GM18861 (cell line): ENCODE measurements around the gene GSTM4.
"Not testable (repeated sequence)": the region's sequence is repeated elsewhere in the genome, so short reads cannot be mapped to it uniquely, and the experiment has no call there.

Experiments used
- ATAC-seq: cut with Tn5 transposase; IDR thresholded peaks from one replicate; pipeline ENCODE4 v1.9.1; 2021; ENCODE audit not compliant: unreplicated experiment

The GSTM4 gene

DNA sequence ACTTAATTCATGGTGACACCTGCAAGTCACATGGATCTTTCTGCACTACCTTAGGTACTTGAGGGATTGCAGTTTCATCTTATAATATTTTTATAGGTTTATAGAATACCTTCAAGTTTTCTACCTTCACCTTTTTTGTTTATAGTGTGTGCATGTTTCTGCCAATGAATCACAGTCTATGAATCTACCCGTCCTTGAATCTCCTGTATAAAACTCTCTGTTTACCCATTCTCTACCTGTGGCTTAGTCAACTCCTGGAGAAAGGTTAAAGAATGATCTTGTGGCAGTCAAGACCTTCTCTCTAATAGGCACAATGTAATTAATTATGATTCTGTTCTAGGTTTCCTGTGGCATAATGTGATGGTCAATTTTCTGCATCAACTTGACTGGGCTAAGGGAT lies 8.8 kb downstream of the GSTM4 start:
- no peak for ATAC-seq

DNA sequence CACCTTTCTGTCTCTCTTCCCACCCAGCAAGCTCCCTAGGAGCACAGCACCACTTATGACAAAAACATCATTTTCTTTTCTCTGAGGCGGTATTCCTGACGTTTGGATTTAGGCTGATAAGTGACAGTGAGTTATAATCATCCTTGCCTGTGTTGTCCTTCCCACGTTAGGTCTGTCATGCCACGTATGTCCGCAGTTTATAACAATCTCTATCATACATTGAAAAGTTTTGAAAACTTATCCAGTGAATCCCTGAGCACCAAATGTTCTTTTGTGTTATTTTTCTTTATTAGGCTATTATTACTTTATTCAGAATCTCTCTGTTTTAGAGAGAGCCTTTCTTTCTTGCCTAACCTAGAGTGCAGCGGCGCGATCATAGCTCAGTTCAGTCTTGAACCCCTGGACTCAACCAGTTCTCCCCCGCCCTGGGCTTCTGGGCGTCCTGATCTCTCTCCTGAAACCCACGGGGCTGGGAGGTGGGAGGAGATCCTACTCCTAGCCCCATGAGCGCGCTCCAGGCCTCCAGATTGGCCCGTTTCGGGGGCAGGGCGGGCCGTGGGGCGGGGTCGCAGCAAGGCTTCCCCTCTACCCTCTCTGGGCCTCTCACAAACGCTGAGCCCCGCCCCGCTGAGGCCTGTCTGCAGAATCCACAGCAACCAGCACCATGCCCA lies 11.7 kb downstream of the GSTM4 start, which contains the start of gene GSTM2:
Gene GSTM2 (plus strand): TSS at position 606 of the 671 bp plus-strand sequence. CDS start 59 bp downstream, at position 665.
- peak; percentile 95 for ATAC-seq

DNA sequence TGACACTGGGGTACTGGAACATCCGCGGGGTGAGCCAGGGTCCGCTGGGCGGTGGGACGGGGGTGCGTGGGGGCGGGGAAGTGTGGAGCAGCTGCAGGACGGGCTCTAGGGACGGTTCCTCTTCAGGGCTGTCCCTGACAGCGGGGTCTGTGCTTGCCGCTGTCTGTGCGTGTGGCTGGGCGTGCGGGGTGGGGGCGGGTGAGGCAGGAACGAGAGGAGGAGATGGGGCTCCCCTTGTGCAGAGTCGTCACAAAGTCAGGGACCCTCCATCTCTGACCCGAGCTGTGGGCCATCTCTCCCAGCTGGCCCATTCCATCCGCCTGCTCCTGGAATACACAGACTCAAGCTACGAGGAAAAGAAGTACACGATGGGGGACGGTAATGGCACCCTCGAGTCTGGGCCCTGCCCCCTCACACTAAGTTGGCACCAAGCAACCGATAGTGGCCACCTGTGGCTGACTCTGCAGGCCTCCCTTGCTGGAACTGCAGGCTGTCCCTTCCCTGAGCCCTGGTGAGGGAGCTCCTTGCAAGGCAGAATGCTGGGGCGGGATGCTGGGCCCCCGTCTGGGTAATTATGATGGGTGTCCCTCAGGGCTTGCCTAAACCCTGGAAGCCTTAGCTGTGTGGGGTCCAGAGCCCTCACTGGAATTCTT lies 12.3 kb downstream of the GSTM4 start:
- peak; percentile 10 for ATAC-seq

DNA sequence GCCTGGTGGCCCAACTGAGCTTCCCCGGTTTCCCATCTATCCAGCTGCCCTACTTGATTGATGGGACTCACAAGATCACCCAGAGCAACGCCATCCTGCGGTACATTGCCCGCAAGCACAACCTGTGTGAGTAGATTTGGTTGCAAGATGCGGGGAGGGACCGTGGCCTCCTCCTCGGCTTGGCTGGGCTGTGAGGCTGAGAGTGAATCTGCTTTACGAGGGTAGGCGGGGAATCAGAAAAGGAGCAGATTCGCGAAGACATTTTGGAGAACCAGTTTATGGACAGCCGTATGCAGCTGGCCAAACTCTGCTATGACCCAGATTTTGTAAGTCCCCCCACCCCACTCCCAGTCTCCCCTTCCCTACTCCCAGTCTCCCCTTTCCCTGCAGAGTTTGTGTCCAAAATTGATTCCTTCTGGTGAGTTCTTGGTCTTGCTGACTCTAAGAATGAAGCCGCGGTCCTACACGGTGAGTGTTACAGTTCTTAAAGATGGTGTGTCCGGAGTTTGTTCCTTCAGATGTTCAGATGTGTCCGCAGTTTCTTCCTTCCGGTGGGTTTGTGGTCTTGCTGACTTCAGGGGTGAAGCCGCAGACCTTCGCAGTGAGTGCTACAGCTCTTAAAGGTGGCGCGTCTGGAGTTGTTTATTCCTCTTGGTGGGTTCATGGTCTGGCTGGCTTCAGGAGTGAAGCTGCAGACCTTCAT lies 13.5 kb downstream of the GSTM4 start:
- ATAC-seq, result no peak

DNA sequence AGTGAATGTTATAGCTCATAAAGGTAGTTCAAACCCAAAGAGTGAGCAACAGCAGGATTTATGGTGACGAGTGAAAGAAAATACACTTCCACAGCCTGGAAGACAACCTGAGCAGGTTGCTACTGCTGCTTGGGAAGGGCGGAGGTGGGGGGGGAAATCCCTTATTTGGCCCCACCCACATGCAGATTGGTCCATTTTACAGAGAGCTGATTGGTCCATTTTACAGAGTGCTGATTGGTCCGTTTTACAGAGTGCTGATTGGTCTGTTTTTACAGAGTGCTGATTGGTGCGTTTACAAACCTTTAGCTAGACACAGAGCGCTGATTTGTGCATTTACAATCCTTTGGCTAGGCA lies 14.0 kb downstream of the GSTM4 start:
- ATAC-seq, result not testable (repeated sequence)

DNA sequence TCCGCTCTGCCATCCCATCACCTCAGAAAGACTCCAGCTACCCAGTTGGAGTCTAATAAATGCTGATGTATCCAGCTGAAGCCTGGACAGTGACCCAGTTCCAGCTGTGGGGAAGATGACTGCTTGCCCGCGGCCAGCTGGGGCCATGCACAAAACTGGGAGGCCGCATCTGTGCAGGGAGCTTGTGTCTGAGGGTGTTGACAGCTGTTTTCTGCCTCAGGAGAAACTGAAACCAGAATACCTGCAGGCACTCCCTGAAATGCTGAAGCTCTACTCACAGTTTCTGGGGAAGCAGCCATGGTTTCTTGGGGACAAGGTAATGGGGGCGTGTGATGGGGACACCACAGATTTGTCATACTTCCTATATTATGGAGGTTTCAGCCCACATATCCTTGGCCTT lies 15.2 kb downstream of the GSTM4 start:
- no peak for ATAC-seq

DNA sequence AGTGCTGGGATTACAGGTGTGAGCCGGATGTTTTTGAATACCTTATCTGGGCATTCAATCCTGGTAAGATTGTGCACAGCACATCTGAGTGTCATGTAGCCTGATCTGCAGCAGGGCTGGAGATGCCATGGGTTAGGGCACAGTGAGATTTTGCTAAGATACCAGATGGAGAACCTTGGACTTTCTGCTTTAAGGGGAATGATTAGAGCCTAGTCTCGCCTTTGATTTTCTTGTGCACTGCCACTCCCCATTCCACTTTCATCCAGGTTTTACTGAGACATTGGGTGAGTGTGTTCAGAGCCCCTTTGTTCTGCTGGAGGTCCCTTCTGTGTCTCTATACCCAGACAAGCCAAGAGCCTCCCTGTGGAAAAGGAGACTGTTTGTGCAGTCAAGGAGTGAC lies 18.0 kb downstream of the GSTM4 start:
- ATAC-seq, result not testable (repeated sequence)

DNA sequence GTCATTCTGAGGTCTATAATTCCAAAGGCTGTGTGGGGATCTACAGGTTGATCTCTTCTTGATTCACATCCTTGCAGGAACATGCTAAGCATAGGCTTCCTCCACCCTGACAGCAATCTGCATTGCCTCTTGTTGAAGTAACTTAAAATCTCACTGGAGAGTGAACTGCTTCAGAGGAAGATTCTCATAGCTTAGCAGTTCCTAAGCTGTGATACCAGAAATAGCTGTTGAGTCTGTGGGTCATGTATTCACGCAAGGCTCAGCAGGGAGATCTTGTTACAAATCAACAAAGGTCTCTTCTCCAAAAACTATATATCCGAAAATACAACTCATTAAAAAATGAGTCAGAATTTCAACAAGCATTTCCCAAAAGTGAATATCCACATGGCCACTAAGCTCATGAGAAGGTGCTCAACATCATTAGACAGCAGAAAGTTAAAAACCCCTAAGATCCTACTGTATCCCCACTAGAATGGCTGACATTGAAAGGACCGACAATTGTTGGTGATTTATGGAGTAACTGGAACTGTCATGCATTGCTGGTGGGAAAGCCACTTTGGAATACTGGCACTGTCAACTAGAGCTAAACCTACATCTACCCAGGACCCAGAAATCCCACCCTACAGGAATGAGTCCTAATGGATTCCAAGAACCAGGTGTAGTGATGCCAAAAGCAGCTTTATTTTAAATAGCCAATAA lies 20.9 kb downstream of the GSTM4 start:
- not testable (repeated sequence) for ATAC-seq

DNA sequence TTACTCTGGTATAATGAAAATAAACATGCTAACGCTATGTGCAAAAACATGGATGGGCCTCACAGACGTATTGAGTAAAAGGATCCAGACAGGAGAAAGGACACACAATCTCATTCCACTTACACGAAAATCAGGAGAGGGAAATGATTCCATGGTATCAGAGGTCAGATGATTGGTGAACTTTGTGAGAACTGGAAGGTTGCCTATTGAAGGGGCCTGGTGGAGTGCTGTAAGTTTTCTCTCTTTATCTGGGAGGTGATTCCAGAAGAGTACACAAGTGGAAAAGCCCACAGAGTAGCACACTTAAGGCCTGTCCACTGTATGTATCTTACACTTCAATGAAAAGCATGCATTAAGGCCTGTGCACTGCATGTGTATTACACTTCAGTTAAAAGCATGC lies 21.6 kb downstream of the GSTM4 start:
- ATAC-seq, result no peak

DNA sequence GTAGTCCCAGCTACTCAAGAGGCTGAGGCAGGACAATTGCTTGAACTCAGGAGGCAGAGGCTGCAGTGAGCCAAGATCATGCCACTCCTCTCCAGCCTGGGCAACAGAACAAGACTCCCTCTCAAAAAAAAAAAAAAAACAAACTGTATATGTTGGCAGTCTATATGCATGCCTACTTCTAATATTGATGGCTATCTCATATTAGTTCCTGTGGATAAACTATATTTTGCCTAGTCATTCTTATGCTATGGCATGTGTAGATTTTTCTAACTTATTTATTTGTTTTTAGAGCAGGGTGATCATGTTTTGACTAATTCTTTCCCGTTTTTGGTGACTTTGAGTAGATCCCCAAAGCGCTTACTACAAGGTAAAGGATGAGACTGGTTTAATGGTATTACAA lies 22.7 kb downstream of the GSTM4 start:
- ATAC-seq, result not testable (repeated sequence)

DNA sequence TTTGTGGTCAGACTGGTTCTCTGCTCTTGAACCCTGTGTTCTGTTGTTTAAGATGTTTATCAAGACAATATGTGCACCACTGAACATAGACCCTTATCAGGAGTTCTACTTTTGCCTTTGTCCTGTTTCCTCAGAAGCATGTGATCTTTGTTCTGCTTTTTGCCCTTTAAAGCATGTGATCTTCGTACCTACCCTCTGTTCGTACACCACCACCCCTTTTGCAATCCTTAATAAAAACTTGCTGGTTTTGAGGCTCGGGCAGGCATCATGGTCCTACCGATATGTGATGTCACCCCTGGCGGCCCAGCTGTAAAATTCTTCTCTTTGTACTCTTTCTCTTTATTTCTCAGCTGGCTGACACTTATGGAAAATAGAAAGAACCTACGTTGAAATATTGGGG lies 28.9 kb downstream of the GSTM4 start:
- ATAC-seq, result not testable (repeated sequence)

DNA sequence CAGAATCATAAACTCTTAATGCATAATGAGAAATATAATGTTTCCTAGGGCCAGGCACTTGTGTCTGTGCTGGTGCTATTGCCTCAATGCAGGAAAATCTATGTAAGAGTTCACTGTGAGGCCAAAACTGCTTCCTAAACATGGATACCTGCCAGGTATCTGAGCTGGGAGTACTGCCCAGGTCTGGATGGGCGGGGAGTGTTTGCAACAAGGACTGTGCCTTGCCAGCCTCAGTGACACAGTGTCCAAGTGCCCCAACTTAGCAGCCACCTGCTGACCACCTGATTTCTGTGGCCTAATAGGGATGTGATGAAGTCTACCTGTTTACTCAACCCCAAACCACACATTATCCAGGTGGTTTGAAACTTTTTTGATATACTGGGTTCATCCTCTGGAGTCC lies 29.5 kb downstream of the GSTM4 start:
- not testable (repeated sequence) for ATAC-seq

DNA sequence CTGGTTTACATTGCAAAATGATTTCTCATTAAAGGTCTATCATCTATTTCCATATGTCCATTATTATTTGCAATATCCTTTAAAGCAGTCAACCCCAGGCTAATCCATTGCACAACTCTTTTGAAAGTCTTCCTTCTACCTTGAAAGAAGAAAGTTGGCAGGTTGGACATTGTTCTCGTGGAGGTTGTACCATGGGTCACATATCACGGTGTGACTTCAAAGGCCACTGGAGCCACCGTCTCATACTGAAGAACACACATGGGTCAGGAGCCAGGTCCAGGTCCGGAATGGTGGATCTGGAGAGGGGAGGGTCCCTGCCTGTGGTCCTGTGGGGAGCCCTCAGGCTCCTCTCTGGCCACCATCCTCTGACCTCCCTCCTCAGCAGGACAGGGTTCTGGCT lies 30.0 kb downstream of the GSTM4 start:
- ATAC-seq, result not testable (repeated sequence)

DNA sequence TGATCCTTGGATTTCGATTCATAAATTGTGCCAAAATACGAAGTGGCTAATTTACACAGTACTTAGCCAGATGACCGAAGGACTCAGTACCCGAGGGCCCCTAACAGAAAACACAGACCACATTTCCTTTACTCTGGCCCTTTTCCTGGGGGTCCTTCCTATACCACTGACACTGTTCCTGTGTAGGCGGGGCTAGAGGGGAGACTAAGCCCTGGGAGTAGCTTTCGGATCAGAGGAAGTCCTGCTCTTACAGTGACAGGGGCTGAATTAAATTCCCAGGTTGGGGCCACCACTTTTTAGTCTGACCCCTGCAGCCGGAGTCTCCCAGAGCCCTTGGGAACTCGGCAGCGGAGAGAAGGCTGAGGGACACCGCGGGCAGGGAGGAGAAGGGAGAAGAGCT lies 31.2 kb downstream of the GSTM4 start:
- not testable (repeated sequence) for ATAC-seq

DNA sequence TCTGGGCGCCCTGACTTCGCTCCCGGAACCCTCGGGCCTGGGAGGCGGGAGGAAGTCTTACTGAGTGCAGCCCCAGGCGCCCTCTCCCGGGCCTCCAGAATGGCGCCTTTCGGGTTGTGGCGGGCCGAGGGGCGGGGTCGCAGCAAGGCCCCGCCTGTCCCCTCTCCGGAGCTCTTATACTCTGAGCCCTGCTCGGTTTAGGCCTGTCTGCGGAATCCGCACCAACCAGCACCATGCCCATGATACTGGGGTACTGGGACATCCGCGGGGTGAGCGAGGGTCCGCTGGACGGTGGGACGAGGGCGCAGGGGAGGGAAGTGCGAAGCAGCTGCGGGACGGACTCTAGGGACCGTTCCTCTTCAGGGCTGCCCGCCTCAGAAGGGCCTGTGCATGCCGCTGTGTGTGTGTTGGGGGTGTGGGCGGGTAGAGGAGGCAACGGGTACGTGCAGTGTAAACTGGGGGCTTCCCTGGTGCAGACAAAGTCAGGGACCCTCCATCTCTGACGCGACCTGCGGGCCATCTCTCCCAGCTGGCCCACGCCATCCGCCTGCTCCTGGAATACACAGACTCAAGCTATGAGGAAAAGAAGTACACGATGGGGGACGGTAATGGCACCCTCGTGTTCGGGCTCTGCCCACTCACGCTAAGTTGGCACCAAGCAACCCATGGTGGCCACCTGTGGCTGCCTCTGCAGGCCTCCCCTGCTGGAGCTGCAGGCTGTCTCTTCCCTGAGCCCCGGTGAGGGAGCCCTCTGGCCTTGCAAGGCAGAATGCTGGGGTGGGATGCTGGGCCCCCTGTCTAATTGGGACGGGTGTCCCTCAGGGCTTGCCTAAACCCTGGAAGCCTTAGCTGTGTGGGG lies 32.0 kb downstream of the GSTM4 start, which contains the start of gene GSTM1:
Gene GSTM1 (plus strand): TSS at position 177 of the 859 bp plus-strand sequence. CDS start 57 bp downstream, at position 234.
- peak; percentile 98 for ATAC-seq

DNA sequence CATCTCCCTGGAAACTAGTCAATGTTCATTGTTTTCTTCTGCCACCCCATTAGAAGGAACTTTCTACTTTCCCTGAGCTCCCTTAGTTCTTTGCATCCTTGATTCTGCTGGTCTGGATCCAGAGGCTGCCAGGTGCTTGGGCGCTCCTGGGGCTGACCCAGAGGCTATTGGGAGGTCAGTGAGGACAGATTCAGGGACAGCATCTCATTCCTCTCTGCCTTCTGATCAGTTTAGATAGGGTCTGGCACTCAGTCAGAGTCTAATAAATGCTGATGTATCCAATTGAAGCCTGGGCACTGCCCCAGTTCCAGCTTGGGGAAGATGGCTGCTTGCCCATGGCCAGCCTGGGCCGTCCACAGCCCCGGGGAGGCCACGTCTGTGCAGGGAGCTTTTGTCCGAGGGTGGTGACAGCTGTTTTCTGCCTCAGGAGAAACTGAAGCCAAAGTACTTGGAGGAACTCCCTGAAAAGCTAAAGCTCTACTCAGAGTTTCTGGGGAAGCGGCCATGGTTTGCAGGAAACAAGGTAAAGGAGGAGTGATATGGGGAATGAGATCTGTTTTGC lies 34.0 kb downstream of the GSTM4 start:
- no peak for ATAC-seq

DNA sequence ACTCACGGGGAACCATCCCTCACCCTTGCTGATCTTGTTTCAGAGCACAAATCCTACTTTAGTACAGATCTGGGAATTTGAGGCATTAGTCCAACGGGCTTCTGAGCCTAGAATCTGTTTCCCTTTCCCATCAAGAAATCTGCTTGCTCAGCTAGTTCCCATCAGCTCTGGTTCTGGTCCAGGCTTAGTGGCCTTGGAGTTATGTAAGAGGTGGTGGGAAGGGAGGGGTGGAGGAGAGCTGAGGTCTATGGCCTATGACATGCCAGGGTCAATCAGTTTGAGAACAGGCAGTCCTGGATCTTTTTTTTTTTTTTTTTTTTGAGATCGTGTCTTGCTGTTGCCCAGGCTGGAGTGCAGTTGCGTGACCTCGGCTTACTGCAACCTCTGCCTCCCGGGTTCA lies 35.9 kb downstream of the GSTM4 start:
- ATAC-seq, result no peak

DNA sequence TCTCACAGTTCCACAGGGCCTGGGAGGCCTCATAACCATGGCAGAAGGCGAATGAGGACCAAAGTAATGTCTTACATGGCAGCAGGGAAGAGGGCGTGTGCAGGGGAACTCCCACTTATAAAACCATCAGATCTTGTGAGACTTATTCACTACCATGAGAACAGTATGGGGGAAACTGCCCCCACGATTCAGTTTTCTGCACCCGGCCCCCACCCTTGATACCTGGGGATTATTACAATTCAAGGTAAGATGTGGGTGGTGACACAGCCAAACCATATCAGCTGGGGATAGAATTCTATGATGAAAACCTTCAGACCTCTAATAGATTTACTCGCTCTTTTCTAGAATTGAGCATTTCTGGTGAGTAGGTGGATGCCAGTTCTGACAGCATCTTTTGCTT lies 38.5 kb downstream of the GSTM4 start:
- ATAC-seq, result not testable (repeated sequence)

DNA sequence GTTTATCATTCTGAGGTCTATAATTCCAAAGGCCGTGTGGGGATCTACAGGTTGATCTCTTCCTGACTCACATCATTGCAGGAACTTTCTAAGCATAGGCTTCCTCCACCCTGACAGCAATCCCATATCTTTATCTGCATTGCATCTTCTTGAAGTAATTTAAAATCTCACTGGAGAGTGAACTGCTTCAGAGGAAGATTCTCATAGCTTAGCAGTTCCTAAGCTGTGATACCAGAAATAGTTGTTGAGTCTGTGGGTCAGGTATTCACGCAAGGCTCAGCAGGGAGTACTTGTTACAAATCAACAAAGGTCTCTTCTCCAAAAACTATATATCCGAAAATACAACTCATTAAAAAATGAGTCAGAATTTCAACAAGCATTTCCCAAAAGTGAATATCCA lies 39.2 kb downstream of the GSTM4 start:
- not testable (repeated sequence) for ATAC-seq

DNA sequence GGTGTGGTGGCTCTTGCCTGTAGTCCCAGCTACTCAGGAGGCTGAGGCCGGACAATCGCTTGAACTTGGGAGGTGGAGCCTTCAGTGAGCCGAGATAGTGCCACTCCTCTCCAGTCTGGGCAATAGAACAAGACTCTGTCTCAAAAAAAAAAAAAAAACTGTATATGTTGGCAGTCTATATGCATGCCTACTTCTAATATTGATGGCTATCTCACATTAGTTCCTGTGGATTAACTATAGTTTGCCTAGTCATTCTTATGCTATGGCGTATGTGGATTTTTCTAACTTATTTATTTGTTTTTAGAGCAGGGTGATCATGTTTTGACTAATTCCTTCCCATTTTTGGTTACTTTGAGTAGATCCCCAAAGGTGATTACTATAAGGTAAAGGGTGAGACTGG lies 41.2 kb downstream of the GSTM4 start:
- no peak for ATAC-seq
